HG03066 (cell line): ENCODE measurements around the gene MARCHF3.
"Not testable (repeated sequence)": the region's sequence is repeated elsewhere in the genome, so short reads cannot be mapped to it uniquely, and the experiment has no call there.

ENCODE experiments used
- ATAC-seq: cut with Tn5 transposase; IDR thresholded peaks from one replicate; pipeline ENCODE4 v1.9.1; 2021; ENCODE audit warnings: low read depth; ENCODE audit not compliant: unreplicated experiment

The MARCHF3 gene

GRCh38 chr5:126925482-126925881 is 104.9 kb downstream of the MARCHF3 start:
- ATAC-seq: no peak

GRCh38 chr5:126924331-126925033 is 105.9 kb downstream of the MARCHF3 start:
- no peak for ATAC-seq

- ATAC-seq: no peak
Measured at GRCh38 chr5:126921241-126922091, 108.9 kb downstream of the MARCHF3 start.

- ATAC-seq: no peak
Measured at GRCh38 chr5:126920291-126920690, 110.1 kb downstream of the MARCHF3 start.

- ATAC-seq: no peak
Measured at GRCh38 chr5:126919566-126919965, 110.8 kb downstream of the MARCHF3 start.

- ATAC-seq: no peak
Measured at GRCh38 chr5:126918615-126918957, 111.8 kb downstream of the MARCHF3 start.

GRCh38 chr5:126917918-126918614 is 112.3 kb downstream of the MARCHF3 start:
- no peak for ATAC-seq

GRCh38 chr5:126915496-126915895 is 114.9 kb downstream of the MARCHF3 start:
- ATAC-seq: no peak

GRCh38 chr5:126914801-126915436 is 115.4 kb downstream of the MARCHF3 start:
- ATAC-seq: no peak

- ATAC-seq: no peak
Measured at GRCh38 chr5:126912616-126913200, 117.7 kb downstream of the MARCHF3 start.

- ATAC-seq: no peak
Measured at GRCh38 chr5:126911986-126912385, 118.4 kb downstream of the MARCHF3 start.

- ATAC-seq: no peak
Measured at GRCh38 chr5:126909856-126910255, 120.5 kb downstream of the MARCHF3 start.

GRCh38 chr5:126904407-126904806 is 126.0 kb downstream of the MARCHF3 start:
- ATAC-seq: not testable (repeated sequence)

- ATAC-seq: no peak
Measured at GRCh38 chr5:126900796-126901195, 129.6 kb downstream of the MARCHF3 start.

GRCh38 chr5:126899476-126899875 is 130.9 kb downstream of the MARCHF3 start:
- no peak for ATAC-seq

GRCh38 chr5:126897851-126898630 is 132.3 kb downstream of the MARCHF3 start:
- ATAC-seq: no peak

- no peak for ATAC-seq
Measured at GRCh38 chr5:126896170-126896702, 134.1 kb downstream of the MARCHF3 start.

- ATAC-seq: not testable (repeated sequence)
Measured at GRCh38 chr5:126895712-126896111, 134.6 kb downstream of the MARCHF3 start.

GRCh38 chr5:126890414-126890813 is 139.9 kb downstream of the MARCHF3 start:
- not testable (repeated sequence) for ATAC-seq
